CD4-positive, alpha-beta T cell (primary cell): ENCODE results near the gene ZBTB14. TPM values are rescaled to one million over a fixed set of nuclear protein-coding genes. Genes with fewer than 3 reads are reported as not detected.

Experiments used
- ATAC-seq: fragments of 200-7000 bp; cut with Tn5 transposase; one replicate; pipeline ENCODE4 v1.10.0; 2022; ENCODE audit warnings: mild to moderate bottlenecking; ENCODE audit not compliant: poor library complexity
- CTCF ChIA-PET: fragments of 350-600 bp; sonication (Branson Sonifier 250); formaldehyde crosslinking; loops from one replicate; lab custom pipeline; 2021; ENCODE audit warnings: antibody characterized with exemption, inconsistent platforms; lab: Charles Lee
- POLR2A ChIA-PET: fragments of 350-600 bp; sonication (Branson Sonifier 250); formaldehyde crosslinking; loops from one replicate; lab custom pipeline; 2021; ENCODE audit warnings: antibody characterized with exemption, inconsistent platforms; lab: Charles Lee
- DNase-seq, 14 experiments: peaks; one replicate each; pipeline ENCODE4 v3.0.0-alpha.2; 2013 to 2020; ENCODE audit warnings: mixed read lengths in 2 of 14
- H3K27ac ChIP-seq, 2 donors: one replicate each; pipeline versions ENCODE4 v1.5.1 to v1.7.0; 2013; ENCODE audit warnings: low read length in 2 of 2, low read depth in 1 of 2, mild to moderate bottlenecking in 1 of 2
- H3K27me3 ChIP-seq, 2 experiments: 1 replicate in 1 of 2; 2 replicates in 1 of 2; pipeline versions ENCODE4 v1.6.1 to v1.7.0; 2013; ENCODE audit warnings: low read length in 2 of 2, control low read depth in 1 of 2, mild to moderate bottlenecking in 1 of 2, moderate library complexity in 1 of 2; ENCODE audit not compliant: insufficient read depth in 2 of 2, control insufficient read depth in 1 of 2
- H3K36me3 ChIP-seq: one replicate; pipeline ENCODE4 v1.6.1; 2013; ENCODE audit warnings: low read length, control low read depth; ENCODE audit not compliant: insufficient read depth
- H3K4me1 ChIP-seq: one replicate; pipeline ENCODE4 v1.6.1; 2013; ENCODE audit warnings: low read length, control low read depth; ENCODE audit not compliant: insufficient read depth
- H3K4me3 ChIP-seq: one replicate; pipeline ENCODE4 v1.5.1; 2013; ENCODE audit warnings: mild to moderate bottlenecking, low read length, moderate library complexity
- H3K9me3 ChIP-seq, 2 experiments: 1 replicate in 1 of 2; 2 replicates in 1 of 2; pipeline versions ENCODE4 v1.6.1 to v1.7.0; 2013; ENCODE audit warnings: low read length in 2 of 2, mild to moderate bottlenecking in 2 of 2, control low read depth in 1 of 2, moderate library complexity in 1 of 2; ENCODE audit not compliant: control insufficient read depth in 1 of 2, insufficient read depth in 1 of 2
- H3K27ac Mint-ChIP-seq: one replicate; pipeline ENCODE4 v1.8.0; 2020; ENCODE audit warnings: mixed read lengths
- H3K27me3 Mint-ChIP-seq: one replicate; pipeline ENCODE4 v1.8.0; 2021; ENCODE audit warnings: mixed read lengths
- H3K36me3 Mint-ChIP-seq: one replicate; pipeline ENCODE4 v1.8.0; 2021; ENCODE audit warnings: low read depth, mixed read lengths
- H3K4me1 Mint-ChIP-seq: one replicate; pipeline ENCODE4 v1.8.0; 2021; ENCODE audit warnings: low read depth, mixed read lengths
- H3K4me3 Mint-ChIP-seq: one replicate; pipeline ENCODE4 v1.8.0; 2020; ENCODE audit warnings: mild to moderate bottlenecking, mixed read lengths
- H3K9me3 Mint-ChIP-seq: one replicate; pipeline ENCODE4 v1.8.0; 2020; ENCODE audit warnings: mixed read lengths
- intact Hi-C, 2 experiments: fragments of 100-400 bp; cut with DNase I in 1 of 2; cut with micrococcal nuclease in 1 of 2; formaldehyde crosslinking; loops; one replicate each; pipeline versions ENCODE4 v1.15.1 to v1.9.0; 2023 to 2025; cut with DNase I, micrococcal nuclease
- total RNA-seq, 174 experiments: library from RNA in 2 of 174; stranded (reverse) in 2 of 174; gene quantifications; one replicate each; pipeline ENCODE4 v1.2.3 and lab custom pipeline; 2021 to 2026
- TF ChIP-seq, protein P1 (sequence below): fragments of 200-600 bp; IDR thresholded peaks from one replicate; pipeline ENCODE4 v1.8.0; 2022; ENCODE audit warnings: antibody characterized with exemption, mild to moderate bottlenecking

ZBTB14 gene
- total RNA-seq, 2 experiments from 2014 or later, result 26.6 to 27.4 TPM

DNA sequence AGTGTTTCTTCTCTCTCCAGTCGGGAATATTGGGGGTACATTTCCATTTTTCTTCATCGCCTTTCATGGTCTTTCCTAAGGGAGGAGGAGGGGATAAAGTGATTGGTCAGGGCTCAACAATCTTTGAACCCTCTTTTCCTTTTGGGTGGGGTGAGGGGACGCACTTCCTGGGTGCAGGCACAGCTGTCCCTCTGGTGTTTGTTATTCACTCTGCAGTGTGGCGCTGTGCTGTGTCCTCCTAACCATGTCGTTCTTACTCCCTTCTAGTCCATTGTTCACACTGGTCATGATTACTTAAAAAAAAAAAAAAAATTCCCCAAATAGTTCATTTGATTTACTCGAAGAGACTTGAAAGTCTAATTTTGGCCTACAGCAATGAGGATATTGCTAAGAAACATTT lies 44.4 kb downstream of the ZBTB14 start:
- TF ChIP-seq, protein P1, sequence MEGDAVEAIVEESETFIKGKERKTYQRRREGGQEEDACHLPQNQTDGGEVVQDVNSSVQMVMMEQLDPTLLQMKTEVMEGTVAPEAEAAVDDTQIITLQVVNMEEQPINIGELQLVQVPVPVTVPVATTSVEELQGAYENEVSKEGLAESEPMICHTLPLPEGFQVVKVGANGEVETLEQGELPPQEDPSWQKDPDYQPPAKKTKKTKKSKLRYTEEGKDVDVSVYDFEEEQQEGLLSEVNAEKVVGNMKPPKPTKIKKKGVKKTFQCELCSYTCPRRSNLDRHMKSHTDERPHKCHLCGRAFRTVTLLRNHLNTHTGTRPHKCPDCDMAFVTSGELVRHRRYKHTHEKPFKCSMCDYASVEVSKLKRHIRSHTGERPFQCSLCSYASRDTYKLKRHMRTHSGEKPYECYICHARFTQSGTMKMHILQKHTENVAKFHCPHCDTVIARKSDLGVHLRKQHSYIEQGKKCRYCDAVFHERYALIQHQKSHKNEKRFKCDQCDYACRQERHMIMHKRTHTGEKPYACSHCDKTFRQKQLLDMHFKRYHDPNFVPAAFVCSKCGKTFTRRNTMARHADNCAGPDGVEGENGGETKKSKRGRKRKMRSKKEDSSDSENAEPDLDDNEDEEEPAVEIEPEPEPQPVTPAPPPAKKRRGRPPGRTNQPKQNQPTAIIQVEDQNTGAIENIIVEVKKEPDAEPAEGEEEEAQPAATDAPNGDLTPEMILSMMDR, result no peak
- ATAC-seq (no peak), DNase-seq (no peak)
- Mint-ChIP-seq H3K4me1 (no peaks in the 10 kb centered on the region), H3K4me3 (no peak overlapping the region), H3K9me3 (no peaks in the 10 kb centered on the region), H3K27ac (no peak overlapping the region), H3K27me3 (peaks cover 31% of the 10 kb centered on the region), H3K36me3 (no peaks in the 10 kb centered on the region)
- no peaks in the 10 kb centered on the region for H3K27me3 ChIP-seq
- H3K36me3 ChIP-seq, result no peaks in the 10 kb centered on the region
- CTCF ChIA-PET, result no interaction called here
- H3K27ac ChIP-seq, result no peak overlapping the region
- no peaks in the 10 kb centered on the region for H3K4me1 ChIP-seq
- no peak overlapping the region for H3K4me3 ChIP-seq
- intact Hi-C loops, result no loop called here
- POLR2A ChIA-PET, result no interaction called here
- H3K9me3 ChIP-seq, result no peaks in the 10 kb centered on the region

DNA sequence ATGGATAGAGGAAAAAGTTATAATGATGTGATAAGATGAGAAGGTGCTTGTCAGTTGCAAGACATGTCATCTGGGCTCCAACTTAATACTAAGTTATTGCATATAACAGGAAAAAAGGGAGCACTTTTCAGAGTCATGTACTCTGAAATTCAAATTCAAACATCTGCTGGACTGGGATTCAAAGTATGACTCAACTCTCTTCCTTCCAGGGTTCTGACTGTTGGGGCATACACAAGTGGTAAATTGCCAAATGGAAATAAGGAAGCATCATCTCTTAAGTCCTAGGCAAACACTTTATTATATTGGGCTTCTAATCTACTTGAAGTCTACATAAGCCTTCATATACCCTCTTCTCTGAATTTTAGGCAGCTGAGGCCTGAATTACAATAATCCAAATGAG lies 44.9 kb downstream of the ZBTB14 start:
- Histone ChIP-seq H3K4me1 (no peaks in the 10 kb centered on the region), H3K27me3 (no peaks in the 10 kb centered on the region), H3K9me3 (no peaks in the 10 kb centered on the region), H3K36me3 (no peaks in the 10 kb centered on the region), H3K27ac (no peak overlapping the region), H3K4me3 (no peak overlapping the region)
- ChIA-PET CTCF (interaction anchor here (1.4 kb wide), 1 partner anchor 13 kb away, joined by 3 read pairs; no protein-coding TSS in a partner anchor), POLR2A (no interaction called here)
- intact Hi-C loops, result no loop called here
- TF ChIP-seq, protein P1, result no peak
- Mint-ChIP-seq H3K36me3 (no peaks in the 10 kb centered on the region), H3K27me3 (peaks cover 28% of the 10 kb centered on the region), H3K4me3 (no peak overlapping the region), H3K9me3 (no peaks in the 10 kb centered on the region), H3K4me1 (no peaks in the 10 kb centered on the region), H3K27ac (no peak overlapping the region)
- ATAC-seq (no peak), DNase-seq (no peak)

DNA sequence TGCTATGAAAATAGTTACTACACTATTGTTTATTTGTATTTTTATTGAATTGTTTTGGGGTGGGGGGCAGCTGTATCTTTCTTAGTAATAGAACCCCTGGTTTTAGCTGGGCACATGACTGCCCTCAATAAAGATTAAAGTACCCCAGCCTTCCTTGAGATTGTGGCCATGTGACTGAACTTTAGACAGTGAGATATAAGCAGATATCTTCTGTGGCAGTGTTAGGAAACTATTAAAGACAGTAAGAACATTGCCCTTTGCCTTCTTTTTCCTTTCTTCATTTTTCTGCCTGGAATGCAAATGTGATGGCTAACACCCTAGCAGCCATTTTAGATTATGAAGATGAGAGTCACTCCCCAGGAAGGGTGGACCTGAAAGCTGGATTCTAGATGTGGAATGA lies 50.6 kb downstream of the ZBTB14 start:
- H3K36me3 Mint-ChIP-seq, result peaks cover 46% of the 10 kb centered on the region
- ATAC-seq (no peak), DNase-seq (no peak)
- TF ChIP-seq, protein P1, result no peak
- H3K4me1 ChIP-seq, result peaks cover 7% of the 10 kb centered on the region
- no peak overlapping the region for H3K4me3 Mint-ChIP-seq
- H3K36me3 ChIP-seq, result peaks cover 21% of the 10 kb centered on the region
- H3K9me3 Mint-ChIP-seq, result peaks cover 9% of the 10 kb centered on the region
- ChIA-PET POLR2A (interaction anchor here (1.5 to 9.7 kb wide), 3 partner anchors 8 to 50 kb away, joined by 6 to 459 read pairs (median 8); partner anchors contain the start of gene ZBTB14), CTCF (no interaction called here)
- H3K27me3 ChIP-seq, result no peaks in the 10 kb centered on the region
- H3K27me3 Mint-ChIP-seq, result no peaks in the 10 kb centered on the region
- no peak overlapping the region for H3K4me3 ChIP-seq
- no peaks in the 10 kb centered on the region for H3K9me3 ChIP-seq
- intact Hi-C loops, result no loop called here
- peaks cover 29% of the 10 kb centered on the region for H3K4me1 Mint-ChIP-seq
- no peak overlapping the region for H3K27ac Mint-ChIP-seq
- H3K27ac ChIP-seq, result no peak overlapping the region
